A172 (cell line): ENCODE results near the gene CSNK2A2. TPM values are rescaled to one million over a fixed set of nuclear protein-coding genes. Genes with fewer than 3 reads are reported as not detected.

ENCODE experiments used
- DNase-seq: peaks from one replicate; pipeline ENCODE4 v3.0.0-alpha.2; 2015; ENCODE audit warnings: low spot score
- total RNA-seq: library from RNA; depleted of rRNA; stranded (reverse); fragments of >200 nt; shearing (Covaris generic); gene quantifications from 2 replicates; pipeline ENCODE4 v1.2.3, GENCODE V29; 2014

Gene CSNK2A2
- total RNA-seq, 1 experiment from 2014 or later: 10.1 TPM

- no peak for DNase-seq
Observed at GRCh38 chr16:58138852-58139251, 59.1 kb downstream of the CSNK2A2 start.

GRCh38 chr16:58137581-58137980, 60.3 kb downstream of the CSNK2A2 start:
- no peak for DNase-seq

- peak; percentile 99 for DNase-seq
Observed at GRCh38 chr16:58129097-58129936, 68.6 kb downstream of the CSNK2A2 start, which contains the start of gene CFAP20. TSS of gene CFAP20 (minus strand) at chr16:58129381. CDS start at chr16:58129115, 266 bp downstream.

- DNase-seq: peak; percentile 22
Observed at GRCh38 chr16:58128711-58129096, 69.2 kb downstream of the CSNK2A2 start.

GRCh38 chr16:58128181-58128631, 69.7 kb downstream of the CSNK2A2 start:
- DNase-seq: no peak

GRCh38 chr16:58127634-58128033, 70.3 kb downstream of the CSNK2A2 start:
- no peak for DNase-seq

GRCh38 chr16:58127033-58127556, 70.8 kb downstream of the CSNK2A2 start:
- no peak for DNase-seq

- DNase-seq: no peak
Observed at GRCh38 chr16:58126451-58126961, 71.4 kb downstream of the CSNK2A2 start.

GRCh38 chr16:58125781-58126335, 72.0 kb downstream of the CSNK2A2 start:
- no peak for DNase-seq

GRCh38 chr16:58125041-58125440, 72.9 kb downstream of the CSNK2A2 start:
- DNase-seq: no peak

- no peak for DNase-seq
Observed at GRCh38 chr16:58124601-58124915, 73.3 kb downstream of the CSNK2A2 start.

GRCh38 chr16:58123896-58124600, 73.9 kb downstream of the CSNK2A2 start:
- DNase-seq: no peak

- no peak for DNase-seq
Observed at GRCh38 chr16:58121132-58121531, 76.8 kb downstream of the CSNK2A2 start.

- DNase-seq: no peak
Observed at GRCh38 chr16:58120234-58120633, 77.7 kb downstream of the CSNK2A2 start.

GRCh38 chr16:58119509-58119845, 78.4 kb downstream of the CSNK2A2 start:
- no peak for DNase-seq

GRCh38 chr16:58118801-58119508, 79.0 kb downstream of the CSNK2A2 start:
- DNase-seq: no peak

GRCh38 chr16:58116529-58116928, 81.4 kb downstream of the CSNK2A2 start:
- DNase-seq: no peak

GRCh38 chr16:58116081-58116480, 81.8 kb downstream of the CSNK2A2 start:
- no peak for DNase-seq

- DNase-seq: no peak
Observed at GRCh38 chr16:58114827-58115825, 82.8 kb downstream of the CSNK2A2 start.

- no peak for DNase-seq
Observed at GRCh38 chr16:58111302-58111627, 86.6 kb downstream of the CSNK2A2 start.
